ENCODE results near the gene TLNRD1. TPM values are rescaled to one million over a fixed set of nuclear protein-coding genes. Genes with fewer than 3 reads are reported as not detected.

TLNRD1 gene
- total RNA-seq, 1 donor from 2014 or later = 18.7 TPM

DNA sequence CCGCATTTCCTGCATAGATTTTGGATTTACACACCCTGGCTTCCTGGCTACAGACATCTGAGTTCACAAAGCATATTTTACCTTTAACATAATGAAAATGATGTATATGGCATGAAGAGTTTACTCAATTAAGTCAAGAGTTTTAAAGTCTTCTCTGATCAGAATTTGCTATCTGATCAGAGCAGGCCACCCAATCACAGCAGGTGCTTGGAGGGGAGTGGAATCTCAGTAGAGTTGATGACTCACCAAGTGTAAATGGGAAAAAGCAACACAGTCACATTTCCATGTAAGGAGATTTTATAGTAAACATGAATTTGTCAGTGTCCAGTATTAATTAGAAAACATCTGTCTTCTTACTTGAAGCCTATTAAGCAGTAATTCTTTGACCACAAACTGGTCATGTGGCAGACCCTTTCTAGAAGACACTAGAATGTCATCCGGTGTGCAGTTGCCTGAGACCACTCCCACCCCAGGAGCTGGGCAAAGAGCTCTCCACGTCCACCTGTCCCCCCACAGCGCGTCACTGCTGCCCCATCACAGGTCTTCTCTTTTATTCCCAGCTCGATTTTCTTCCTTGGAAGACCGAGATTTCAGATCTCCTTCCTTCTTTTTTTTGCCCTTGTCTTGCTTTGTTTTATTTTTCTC lies 21.9 kb upstream of the TLNRD1 start:
- H3K27ac Mint-ChIP-seq (ENCODE audit: unreplicated experiment) = peak overlapping the region; percentile 65
- H3K36me3 Mint-ChIP-seq (ENCODE audit: low read depth) = peaks cover 24% of the 10 kb centered on the region
- H3K4me3 Mint-ChIP-seq (ENCODE audit: unreplicated experiment) = no peak overlapping the region
- H3K4me1 Mint-ChIP-seq (ENCODE audit: low read depth) = peaks cover 35% of the 10 kb centered on the region
- DNase-seq (ENCODE audit: low spot score) = no peak
- no peaks in the 10 kb centered on the region for H3K27me3 Mint-ChIP-seq (ENCODE audit: low read depth)
- H3K9me3 Mint-ChIP-seq (ENCODE audit: low read depth) = no peaks in the 10 kb centered on the region
- TF ChIP-seq, protein P1, sequence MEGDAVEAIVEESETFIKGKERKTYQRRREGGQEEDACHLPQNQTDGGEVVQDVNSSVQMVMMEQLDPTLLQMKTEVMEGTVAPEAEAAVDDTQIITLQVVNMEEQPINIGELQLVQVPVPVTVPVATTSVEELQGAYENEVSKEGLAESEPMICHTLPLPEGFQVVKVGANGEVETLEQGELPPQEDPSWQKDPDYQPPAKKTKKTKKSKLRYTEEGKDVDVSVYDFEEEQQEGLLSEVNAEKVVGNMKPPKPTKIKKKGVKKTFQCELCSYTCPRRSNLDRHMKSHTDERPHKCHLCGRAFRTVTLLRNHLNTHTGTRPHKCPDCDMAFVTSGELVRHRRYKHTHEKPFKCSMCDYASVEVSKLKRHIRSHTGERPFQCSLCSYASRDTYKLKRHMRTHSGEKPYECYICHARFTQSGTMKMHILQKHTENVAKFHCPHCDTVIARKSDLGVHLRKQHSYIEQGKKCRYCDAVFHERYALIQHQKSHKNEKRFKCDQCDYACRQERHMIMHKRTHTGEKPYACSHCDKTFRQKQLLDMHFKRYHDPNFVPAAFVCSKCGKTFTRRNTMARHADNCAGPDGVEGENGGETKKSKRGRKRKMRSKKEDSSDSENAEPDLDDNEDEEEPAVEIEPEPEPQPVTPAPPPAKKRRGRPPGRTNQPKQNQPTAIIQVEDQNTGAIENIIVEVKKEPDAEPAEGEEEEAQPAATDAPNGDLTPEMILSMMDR (IDR thresholded peaks at IDR 0.05) = no peak

DNA sequence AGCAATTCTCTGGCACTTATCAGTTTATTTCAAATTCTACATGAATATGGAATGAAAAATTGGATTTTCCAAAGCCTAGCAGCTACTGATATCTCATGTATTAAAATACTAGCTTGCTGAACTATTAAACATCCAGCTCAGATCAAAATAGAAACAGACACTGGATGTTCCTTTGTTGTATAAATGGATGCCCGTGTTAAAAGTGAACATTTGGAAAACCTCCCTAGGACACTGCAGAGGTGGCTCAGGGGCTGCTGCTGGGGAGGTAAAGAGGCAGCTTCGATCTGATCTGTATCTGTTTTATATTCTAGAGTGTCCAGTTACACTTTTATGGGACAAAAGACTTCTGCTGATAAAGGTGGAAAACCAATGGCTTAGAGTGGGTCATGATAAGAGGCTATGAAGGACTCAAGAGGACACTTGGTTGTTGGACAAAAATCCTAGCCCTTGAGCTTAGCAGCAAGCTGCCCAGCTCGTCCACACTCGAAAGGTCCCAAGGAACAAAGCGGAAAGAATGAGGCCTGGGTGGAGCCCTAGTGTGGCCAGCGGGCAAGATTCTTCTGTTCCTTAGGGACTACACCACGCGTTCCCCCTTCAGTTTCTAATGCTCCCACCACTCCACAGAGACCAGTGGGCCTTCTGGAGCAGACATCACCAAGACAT lies 21.1 kb upstream of the TLNRD1 start:
- DNase-seq (ENCODE audit: low spot score) = no peak
- no peak overlapping the region for H3K4me3 Mint-ChIP-seq (ENCODE audit: unreplicated experiment)
- no peaks in the 10 kb centered on the region for H3K9me3 Mint-ChIP-seq (ENCODE audit: low read depth)
- H3K4me1 Mint-ChIP-seq (ENCODE audit: low read depth) = peaks cover 40% of the 10 kb centered on the region
- H3K36me3 Mint-ChIP-seq (ENCODE audit: low read depth) = peaks cover 24% of the 10 kb centered on the region
- H3K27ac Mint-ChIP-seq (ENCODE audit: unreplicated experiment) = no peak overlapping the region
- H3K27me3 Mint-ChIP-seq (ENCODE audit: low read depth) = no peaks in the 10 kb centered on the region
- TF ChIP-seq, protein P1 (IDR thresholded peaks at IDR 0.05) = no peak

DNA sequence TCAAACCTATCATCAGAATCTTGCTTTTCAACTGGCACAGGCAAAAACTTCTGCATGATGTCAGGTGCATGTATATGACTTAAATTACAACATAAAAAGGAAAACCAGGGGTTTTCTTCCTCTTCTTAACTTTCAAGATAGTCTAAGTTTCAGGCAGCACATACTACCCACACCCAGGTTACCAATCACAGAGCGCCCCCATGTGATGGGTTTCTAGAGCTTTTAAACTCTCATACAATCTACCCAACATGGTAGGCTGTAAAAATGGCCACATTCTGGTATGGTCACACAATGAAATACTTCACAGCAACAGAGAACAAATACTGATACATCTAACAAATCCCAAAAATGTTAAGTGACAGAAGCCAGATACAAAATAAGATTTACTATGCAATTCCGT lies 18.5 kb upstream of the TLNRD1 start:
- Mint-ChIP-seq H3K27ac (ENCODE audit: unreplicated experiment) (no peak overlapping the region), H3K4me1 (ENCODE audit: low read depth) (peaks cover 56% of the 10 kb centered on the region), H3K4me3 (ENCODE audit: unreplicated experiment) (no peak overlapping the region), H3K27me3 (ENCODE audit: low read depth) (no peaks in the 10 kb centered on the region), H3K9me3 (ENCODE audit: low read depth) (no peaks in the 10 kb centered on the region), H3K36me3 (ENCODE audit: low read depth) (peaks cover 24% of the 10 kb centered on the region)
- no peak for DNase-seq (ENCODE audit: low spot score)
- TF ChIP-seq, protein P1 (IDR thresholded peaks at IDR 0.05) = peak; percentile 20

DNA sequence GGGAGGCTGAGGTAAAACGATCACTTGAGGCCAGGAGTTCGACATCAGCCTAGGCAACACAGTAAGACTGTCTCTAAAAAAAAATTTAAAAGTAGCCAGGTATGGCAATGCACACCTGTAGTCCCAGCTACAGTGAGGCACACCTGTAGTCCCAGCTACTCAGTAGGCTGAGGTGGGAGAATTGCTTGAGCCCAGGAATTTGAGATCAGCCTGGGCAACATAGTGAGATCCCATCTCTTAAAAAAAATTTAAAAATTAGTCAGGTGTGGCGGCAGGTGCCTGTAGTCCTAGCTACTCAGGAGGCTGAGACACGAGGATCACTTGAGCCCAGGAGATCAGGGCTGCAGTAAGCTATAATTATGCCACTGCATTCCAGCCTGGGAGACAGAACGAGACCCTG lies 17.9 kb upstream of the TLNRD1 start:
- Mint-ChIP-seq H3K27ac (ENCODE audit: unreplicated experiment) (no peak overlapping the region), H3K9me3 (ENCODE audit: low read depth) (no peaks in the 10 kb centered on the region), H3K36me3 (ENCODE audit: low read depth) (peaks cover 22% of the 10 kb centered on the region), H3K4me1 (ENCODE audit: low read depth) (peaks cover 50% of the 10 kb centered on the region), H3K4me3 (ENCODE audit: unreplicated experiment) (no peak overlapping the region), H3K27me3 (ENCODE audit: low read depth) (no peaks in the 10 kb centered on the region)
- TF ChIP-seq, protein P1 (IDR thresholded peaks at IDR 0.05) = no peak
- DNase-seq (ENCODE audit: low spot score) = no peak

DNA sequence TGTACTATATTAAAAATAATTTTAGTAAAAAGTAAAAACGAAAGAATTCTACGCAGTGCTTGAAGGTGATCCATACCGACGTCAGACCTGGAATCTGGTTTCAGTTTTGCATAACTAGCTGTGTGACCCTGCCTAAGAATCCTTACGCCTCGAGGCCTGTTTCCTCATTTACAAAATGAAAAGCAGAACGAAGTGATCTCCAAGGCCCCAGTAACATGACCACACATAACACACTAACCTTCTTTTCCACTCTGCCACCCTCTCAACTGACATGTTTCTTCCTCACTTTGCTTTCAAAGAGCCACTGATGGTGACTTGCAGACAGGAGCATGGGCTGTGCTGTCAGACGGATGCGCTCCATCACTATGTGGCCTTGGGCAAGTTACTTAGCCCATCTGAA lies 15.9 kb upstream of the TLNRD1 start:
- Mint-ChIP-seq H3K4me1 (ENCODE audit: low read depth) (peaks cover 45% of the 10 kb centered on the region), H3K9me3 (ENCODE audit: low read depth) (no peaks in the 10 kb centered on the region), H3K27ac (ENCODE audit: unreplicated experiment) (no peak overlapping the region), H3K27me3 (ENCODE audit: low read depth) (no peaks in the 10 kb centered on the region), H3K36me3 (ENCODE audit: low read depth) (peaks cover 7% of the 10 kb centered on the region), H3K4me3 (ENCODE audit: unreplicated experiment) (no peak overlapping the region)
- DNase-seq (ENCODE audit: low spot score) = no peak
- TF ChIP-seq, protein P1 (IDR thresholded peaks at IDR 0.05) = no peak

Measured in chondrocyte (in vitro differentiated cells).